ENCODE measurements around the gene KIF13A. TPM values are rescaled to one million over a fixed set of nuclear protein-coding genes. Genes with fewer than 3 reads are reported as not detected.
"Not testable (repeated sequence)": the region's sequence is repeated elsewhere in the genome, so short reads cannot be mapped to it uniquely, and the experiment has no call there.

The KIF13A gene
- total and polyA plus RNA-seq, 2 experiments from 2014 or later: 8.4 to 28.2 TPM

DNA sequence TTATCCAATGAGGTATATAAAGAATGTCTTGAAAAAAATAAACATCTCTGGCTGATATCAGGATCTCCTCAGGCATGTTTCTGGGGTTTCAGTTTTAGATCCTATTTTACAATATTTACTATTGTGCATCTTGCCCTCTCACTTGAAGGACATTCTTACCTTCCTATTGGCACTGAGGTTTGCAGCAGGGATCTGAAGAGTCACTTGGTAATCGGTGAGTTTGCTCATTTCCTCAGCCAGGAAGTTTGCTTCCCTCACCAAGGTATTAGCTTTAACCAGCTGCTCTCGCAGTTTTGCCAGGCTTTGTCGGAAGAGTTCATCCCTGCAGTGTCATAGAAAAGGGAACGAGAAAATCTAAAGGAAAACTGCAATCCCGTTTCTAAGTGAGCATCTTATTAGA is 178.8 kb downstream of the KIF13A start:
- Histone ChIP-seq H3K9me2 (ENCODE audit: insufficient read depth) (no peaks in the 10 kb centered on the region), H3K4me3 (no peak overlapping the region), H3K36me3 (ENCODE audit: insufficient read depth) (peaks cover 6% of the 10 kb centered on the region), H3K4me1 (ENCODE audit: insufficient read depth) (peaks cover 2% of the 10 kb centered on the region; the same call in 1 of the 2 replicates), H3K27me3 (ENCODE audit: insufficient read depth) (no peaks in the 10 kb centered on the region), H3K27ac (ENCODE audit: low read depth) (0 out of 2 replicates have a peak overlapping the region, but pooled peaks have one; percentile 50), H3K79me2 (replicated peaks; ENCODE audit: insufficient read depth) (no peaks in the 10 kb centered on the region), H2AFZ (no peak overlapping the region), H3F3A (replicated peaks; ENCODE audit: low read depth) (no peaks in the 10 kb centered on the region), H3K4me2 (no peak overlapping the region), H4K20me1 (replicated peaks; ENCODE audit: insufficient read depth) (0 out of 2 replicates have a peak, but pooled peaks cover 4% of the 10 kb centered on the region)
- ATAC-seq (no peak), DNase-seq (ENCODE audit: low spot score) (no peak)
- H3K27ac Mint-ChIP-seq: no peak overlapping the region
- no peak overlapping the region for H3K4me3 Mint-ChIP-seq
- peaks cover 2% of the 10 kb centered on the region; the same call in 1 of the 3 replicates for H3K9me3 Mint-ChIP-seq
- TF ChIP-seq, protein P1, sequence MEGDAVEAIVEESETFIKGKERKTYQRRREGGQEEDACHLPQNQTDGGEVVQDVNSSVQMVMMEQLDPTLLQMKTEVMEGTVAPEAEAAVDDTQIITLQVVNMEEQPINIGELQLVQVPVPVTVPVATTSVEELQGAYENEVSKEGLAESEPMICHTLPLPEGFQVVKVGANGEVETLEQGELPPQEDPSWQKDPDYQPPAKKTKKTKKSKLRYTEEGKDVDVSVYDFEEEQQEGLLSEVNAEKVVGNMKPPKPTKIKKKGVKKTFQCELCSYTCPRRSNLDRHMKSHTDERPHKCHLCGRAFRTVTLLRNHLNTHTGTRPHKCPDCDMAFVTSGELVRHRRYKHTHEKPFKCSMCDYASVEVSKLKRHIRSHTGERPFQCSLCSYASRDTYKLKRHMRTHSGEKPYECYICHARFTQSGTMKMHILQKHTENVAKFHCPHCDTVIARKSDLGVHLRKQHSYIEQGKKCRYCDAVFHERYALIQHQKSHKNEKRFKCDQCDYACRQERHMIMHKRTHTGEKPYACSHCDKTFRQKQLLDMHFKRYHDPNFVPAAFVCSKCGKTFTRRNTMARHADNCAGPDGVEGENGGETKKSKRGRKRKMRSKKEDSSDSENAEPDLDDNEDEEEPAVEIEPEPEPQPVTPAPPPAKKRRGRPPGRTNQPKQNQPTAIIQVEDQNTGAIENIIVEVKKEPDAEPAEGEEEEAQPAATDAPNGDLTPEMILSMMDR (conservative IDR thresholded peaks at IDR 0.05; ENCODE audit: low read depth in 2 of 2): no peak
- TF ChIP-seq ZNF331 (CRISPR knock-in tag; IDR thresholded peaks at IDR 0.05; ENCODE audit: low read depth): no peak
- no peak for TF ChIP-seq POLR2AphosphoS5 (IDR thresholded peaks at IDR 0.05; ENCODE audit: low read depth)
- TF ChIP-seq, protein P2, sequence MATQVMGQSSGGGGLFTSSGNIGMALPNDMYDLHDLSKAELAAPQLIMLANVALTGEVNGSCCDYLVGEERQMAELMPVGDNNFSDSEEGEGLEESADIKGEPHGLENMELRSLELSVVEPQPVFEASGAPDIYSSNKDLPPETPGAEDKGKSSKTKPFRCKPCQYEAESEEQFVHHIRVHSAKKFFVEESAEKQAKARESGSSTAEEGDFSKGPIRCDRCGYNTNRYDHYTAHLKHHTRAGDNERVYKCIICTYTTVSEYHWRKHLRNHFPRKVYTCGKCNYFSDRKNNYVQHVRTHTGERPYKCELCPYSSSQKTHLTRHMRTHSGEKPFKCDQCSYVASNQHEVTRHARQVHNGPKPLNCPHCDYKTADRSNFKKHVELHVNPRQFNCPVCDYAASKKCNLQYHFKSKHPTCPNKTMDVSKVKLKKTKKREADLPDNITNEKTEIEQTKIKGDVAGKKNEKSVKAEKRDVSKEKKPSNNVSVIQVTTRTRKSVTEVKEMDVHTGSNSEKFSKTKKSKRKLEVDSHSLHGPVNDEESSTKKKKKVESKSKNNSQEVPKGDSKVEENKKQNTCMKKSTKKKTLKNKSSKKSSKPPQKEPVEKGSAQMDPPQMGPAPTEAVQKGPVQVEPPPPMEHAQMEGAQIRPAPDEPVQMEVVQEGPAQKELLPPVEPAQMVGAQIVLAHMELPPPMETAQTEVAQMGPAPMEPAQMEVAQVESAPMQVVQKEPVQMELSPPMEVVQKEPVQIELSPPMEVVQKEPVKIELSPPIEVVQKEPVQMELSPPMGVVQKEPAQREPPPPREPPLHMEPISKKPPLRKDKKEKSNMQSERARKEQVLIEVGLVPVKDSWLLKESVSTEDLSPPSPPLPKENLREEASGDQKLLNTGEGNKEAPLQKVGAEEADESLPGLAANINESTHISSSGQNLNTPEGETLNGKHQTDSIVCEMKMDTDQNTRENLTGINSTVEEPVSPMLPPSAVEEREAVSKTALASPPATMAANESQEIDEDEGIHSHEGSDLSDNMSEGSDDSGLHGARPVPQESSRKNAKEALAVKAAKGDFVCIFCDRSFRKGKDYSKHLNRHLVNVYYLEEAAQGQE (IDR thresholded peaks at IDR 0.05; ENCODE audit: unreplicated experiment): no peak
- TF ChIP-seq NANOG (IDR thresholded peaks at IDR 0.05; ENCODE audit: borderline replicate concordance): no peak
- no peak for TF ChIP-seq ZNF114 (CRISPR knock-in tag; IDR thresholded peaks at IDR 0.05)
- no peak for TF ChIP-seq EZH2phosphoT487 (IDR thresholded peaks at IDR 0.05; ENCODE audit: unreplicated experiment)
- TF ChIP-seq JUNB (IDR thresholded peaks at IDR 0.05; ENCODE audit: unreplicated experiment): no peak
- TF ChIP-seq, protein P3, sequence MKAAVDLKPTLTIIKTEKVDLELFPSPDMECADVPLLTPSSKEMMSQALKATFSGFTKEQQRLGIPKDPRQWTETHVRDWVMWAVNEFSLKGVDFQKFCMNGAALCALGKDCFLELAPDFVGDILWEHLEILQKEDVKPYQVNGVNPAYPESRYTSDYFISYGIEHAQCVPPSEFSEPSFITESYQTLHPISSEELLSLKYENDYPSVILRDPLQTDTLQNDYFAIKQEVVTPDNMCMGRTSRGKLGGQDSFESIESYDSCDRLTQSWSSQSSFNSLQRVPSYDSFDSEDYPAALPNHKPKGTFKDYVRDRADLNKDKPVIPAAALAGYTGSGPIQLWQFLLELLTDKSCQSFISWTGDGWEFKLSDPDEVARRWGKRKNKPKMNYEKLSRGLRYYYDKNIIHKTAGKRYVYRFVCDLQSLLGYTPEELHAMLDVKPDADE (IDR thresholded peaks at IDR 0.05): no peak
- TF ChIP-seq ZNF462 (CRISPR knock-in tag; IDR thresholded peaks at IDR 0.05): no peak
- no peak for TF ChIP-seq STAT1 (IDR thresholded peaks at IDR 0.05; ENCODE audit: unreplicated experiment)
- peaks cover 3% of the 10 kb centered on the region for H3K4me1 Mint-ChIP-seq
- H3K36me3 Mint-ChIP-seq (ENCODE audit: low read depth): peaks cover 52% of the 10 kb centered on the region
- peaks cover 1% of the 10 kb centered on the region for H3K27me3 Mint-ChIP-seq (ENCODE audit: insufficient read depth, low read depth, poor library complexity)

DNA sequence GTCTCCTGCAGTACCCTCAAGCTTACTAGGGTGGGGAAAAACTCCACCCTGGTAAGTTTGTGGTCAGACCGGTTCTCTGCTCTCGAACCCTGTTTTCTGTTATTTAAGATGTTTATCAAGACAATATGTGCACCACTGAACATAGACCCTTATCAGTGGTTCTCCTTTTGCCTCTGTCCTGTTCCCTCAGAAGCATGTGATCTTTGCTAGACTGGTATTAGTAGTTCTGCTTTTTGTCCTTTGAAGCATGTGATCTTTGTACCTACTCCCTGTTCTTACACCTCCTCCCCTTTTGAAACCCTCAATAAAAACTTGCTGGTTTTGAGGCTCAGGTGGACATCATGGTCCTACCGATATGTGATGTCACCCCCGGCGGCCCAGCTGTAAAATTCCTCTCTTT is 180.0 kb downstream of the KIF13A start:
- H3K4me3 ChIP-seq; H3K9me2 ChIP-seq (ENCODE audit: insufficient read depth); DNase-seq (ENCODE audit: low spot score); H3K79me2 ChIP-seq (replicated peaks; ENCODE audit: insufficient read depth); H3K4me1 Mint-ChIP-seq; H3K27ac Mint-ChIP-seq; H2AFZ ChIP-seq; H3K4me3 Mint-ChIP-seq; H4K20me1 ChIP-seq (replicated peaks; ENCODE audit: insufficient read depth); H3K9me3 Mint-ChIP-seq; ATAC-seq; H3K27me3 ChIP-seq (ENCODE audit: insufficient read depth); H3K27me3 Mint-ChIP-seq (ENCODE audit: insufficient read depth, low read depth, poor library complexity); H3K27ac ChIP-seq (ENCODE audit: low read depth); H3K4me1 ChIP-seq (ENCODE audit: insufficient read depth); H3K4me2 ChIP-seq; H3F3A ChIP-seq (replicated peaks; ENCODE audit: low read depth): not testable (repeated sequence)
- H3K36me3 ChIP-seq (ENCODE audit: insufficient read depth): peaks cover 12% of the 10 kb centered on the region
- peaks cover 47% of the 10 kb centered on the region for H3K36me3 Mint-ChIP-seq (ENCODE audit: low read depth)

Measured in GM23338 (cell line).